Calu3 (cell line): ENCODE data around the gene DCUN1D2. TPM values are rescaled to one million over a fixed set of nuclear protein-coding genes. Genes with fewer than 3 reads are reported as not detected.

Experiments
- BruUV-seq: library from RNA; stranded (reverse); fragments of 400-500 nt; replicated peaks from 2 replicates; lab custom pipeline; 2021; lab: Mats Ljungman, UMichigan
- CTCF ChIA-PET: fragments of 300-600 bp; sonication (Branson Sonifier 250); formaldehyde crosslinking; loops from one replicate; lab custom pipeline; 2022; ENCODE audit warnings: antibody characterized with exemption; lab: Charles Lee
- DNase-seq: peaks from one replicate; pipeline ENCODE4 v3.0.0; 2022
- H3K27ac Mint-ChIP-seq: one replicate; pipeline ENCODE4 v1.8.0; 2022; ENCODE audit warnings: mixed read lengths; ENCODE audit not compliant: unreplicated experiment
- H3K27me3 Mint-ChIP-seq: one replicate; pipeline ENCODE4 v1.8.0; 2022; ENCODE audit warnings: mixed read lengths; ENCODE audit not compliant: unreplicated experiment
- H3K36me3 Mint-ChIP-seq: one replicate; pipeline ENCODE4 v1.8.0; 2022; ENCODE audit warnings: mild to moderate bottlenecking, moderate library complexity, mixed read lengths; ENCODE audit not compliant: insufficient read depth, unreplicated experiment
- H3K4me1 Mint-ChIP-seq: one replicate; pipeline ENCODE4 v1.8.0; 2022; ENCODE audit warnings: mild to moderate bottlenecking, low read depth, mixed read lengths; ENCODE audit not compliant: unreplicated experiment
- H3K4me3 Mint-ChIP-seq: one replicate; pipeline ENCODE4 v1.8.0; 2022; ENCODE audit warnings: mild to moderate bottlenecking, low read depth, moderate library complexity, mixed read lengths; ENCODE audit not compliant: unreplicated experiment
- H3K9me3 Mint-ChIP-seq: one replicate; pipeline ENCODE4 v1.8.0; 2022; ENCODE audit warnings: low read depth, mixed read lengths; ENCODE audit not compliant: unreplicated experiment
- CTCF ChIP-seq: fragments of 200-600 bp; IDR thresholded peaks from one replicate; pipeline ENCODE4 v1.8.0; 2022; ENCODE audit warnings: antibody characterized with exemption; ENCODE audit not compliant: unreplicated experiment
- intact Hi-C: fragments of 100-400 bp; cut with micrococcal nuclease; formaldehyde crosslinking; loops from one replicate; pipeline ENCODE4 v1.10.0; 2022; ENCODE audit not compliant: unreplicated experiment
- total RNA-seq: library from RNA; stranded (reverse); gene quantifications from 2 replicates; pipeline ENCODE4 v1.2.3, GENCODE V29; 2022

The DCUN1D2 gene
- total RNA-seq, 1 experiment from 2014 or later: 9.3 TPM

DNA sequence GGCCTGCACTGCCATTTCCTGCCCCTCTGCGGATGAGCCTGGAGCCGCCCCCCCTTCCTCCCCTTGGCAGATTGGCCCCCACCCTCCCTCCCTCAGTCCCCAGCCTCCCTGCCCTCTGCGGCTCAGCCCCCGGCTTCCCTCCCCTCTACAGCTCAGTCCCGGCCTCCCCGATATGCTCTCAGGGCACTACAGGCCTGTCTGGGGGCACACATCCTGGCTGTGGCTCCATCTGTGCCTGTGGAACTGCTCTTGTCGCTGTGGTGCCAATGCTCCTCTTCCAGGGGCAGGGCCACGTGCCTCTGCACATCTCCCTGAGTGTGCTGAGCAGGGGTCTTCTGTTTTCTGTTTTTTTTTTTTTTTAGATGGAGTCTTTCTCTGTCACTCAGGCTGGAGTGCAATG, 76.2 kb downstream of the DCUN1D2 start:
- Mint-ChIP-seq H3K4me1 (peaks cover 12% of the 10 kb centered on the region), H3K9me3 (no peaks in the 10 kb centered on the region), H3K36me3 (peaks cover 5% of the 10 kb centered on the region), H3K27me3 (peaks cover 13% of the 10 kb centered on the region), H3K27ac (no peak overlapping the region), H3K4me3 (no peak overlapping the region)
- no TSS peak for BruUV-seq
- DNase-seq: no peak
- no peak for TF ChIP-seq CTCF
- intact Hi-C loops: no loop called here
- CTCF ChIA-PET: no interaction called here

DNA sequence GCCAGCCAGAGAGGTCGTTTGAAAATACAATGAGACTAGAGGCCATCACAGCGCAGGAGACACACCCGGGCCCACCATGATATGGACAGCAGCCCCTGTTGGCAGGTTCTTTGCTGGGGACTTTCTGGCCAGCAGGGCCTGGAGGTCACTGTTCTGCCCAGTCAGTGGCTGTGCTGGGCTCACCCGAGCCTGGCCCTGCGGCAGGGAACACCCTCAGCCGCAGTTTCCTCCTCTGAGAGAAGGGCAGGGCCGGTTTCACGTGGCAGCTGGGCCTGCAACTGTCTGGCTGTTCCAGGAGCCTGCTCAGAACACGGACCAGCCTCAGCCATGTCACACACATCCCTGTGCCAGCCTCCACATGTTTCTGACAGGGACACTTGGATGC, 76.6 kb downstream of the DCUN1D2 start:
- no peak for DNase-seq
- Mint-ChIP-seq H3K36me3 (peaks cover 5% of the 10 kb centered on the region), H3K9me3 (no peaks in the 10 kb centered on the region), H3K4me1 (peaks cover 12% of the 10 kb centered on the region), H3K27ac (no peak overlapping the region), H3K27me3 (peaks cover 13% of the 10 kb centered on the region), H3K4me3 (no peak overlapping the region)
- no peak for TF ChIP-seq CTCF
- intact Hi-C loops: no loop called here
- CTCF ChIA-PET: no interaction called here
- no TSS peak for BruUV-seq

DNA sequence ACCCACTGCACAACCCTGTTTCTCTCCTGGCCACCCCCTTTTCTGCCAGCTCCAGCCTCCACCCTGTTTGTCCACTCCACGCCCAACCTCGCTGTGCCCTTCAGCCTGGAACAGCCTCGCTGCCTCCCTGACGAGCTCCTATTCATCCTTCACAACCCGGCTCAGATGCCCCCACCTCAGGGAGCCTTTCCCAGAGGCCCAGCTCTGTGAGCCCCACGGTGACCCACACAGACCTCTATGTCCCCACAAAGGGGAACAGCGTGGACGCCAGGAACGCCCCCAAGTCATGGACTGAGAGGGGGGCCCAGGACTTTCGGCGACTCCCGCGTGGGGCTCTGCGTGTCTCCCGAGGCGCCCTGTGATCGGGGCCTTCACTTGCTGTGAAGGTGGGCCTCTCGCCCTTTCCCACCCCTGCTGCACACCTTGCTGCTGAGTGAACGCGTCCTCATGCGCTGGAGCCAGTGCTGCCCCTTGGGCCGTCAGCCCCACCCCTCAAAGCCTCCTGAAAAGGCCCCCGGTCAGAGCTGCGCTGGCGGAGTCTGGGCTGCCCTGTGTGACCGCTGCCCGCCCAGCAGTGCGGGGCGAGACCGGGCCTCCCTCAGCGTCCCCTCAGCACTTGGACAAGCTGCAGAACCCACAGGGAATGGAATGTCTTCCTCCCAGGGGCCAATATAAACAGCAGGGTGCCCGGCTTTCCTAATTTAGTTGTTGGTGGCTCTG, 77.2 kb downstream of the DCUN1D2 start:
- intact Hi-C loops: no loop called here
- TF ChIP-seq CTCF: no peak
- no peaks in the 10 kb centered on the region for H3K9me3 Mint-ChIP-seq
- H3K36me3 Mint-ChIP-seq: peaks cover 5% of the 10 kb centered on the region
- CTCF ChIA-PET: no interaction called here
- H3K27me3 Mint-ChIP-seq: peaks cover 13% of the 10 kb centered on the region
- H3K4me1 Mint-ChIP-seq: peaks cover 12% of the 10 kb centered on the region
- H3K4me3 Mint-ChIP-seq: no peak overlapping the region
- no peak for DNase-seq
- BruUV-seq: no TSS peak
- H3K27ac Mint-ChIP-seq: no peak overlapping the region

DNA sequence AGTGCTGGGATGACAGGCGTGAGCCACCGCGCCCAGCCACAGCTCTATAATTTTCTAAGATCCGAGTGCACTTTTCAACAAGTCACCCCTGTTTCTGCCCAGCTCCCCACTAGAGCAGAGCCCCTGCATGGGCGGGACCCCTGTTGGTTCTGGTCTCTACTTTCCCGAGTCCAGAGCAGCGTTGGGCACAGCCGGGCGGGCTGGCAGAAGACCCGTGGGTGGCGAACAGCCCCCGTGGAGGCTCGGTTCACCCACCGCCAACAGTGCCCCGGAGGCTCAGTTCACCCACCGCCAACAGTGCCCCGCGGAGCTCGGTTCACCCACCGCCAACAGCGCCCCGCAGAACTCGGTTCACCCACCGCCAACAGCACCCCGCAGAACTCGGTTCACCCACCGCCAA, 78.1 kb downstream of the DCUN1D2 start:
- intact Hi-C loops: no loop called here
- Mint-ChIP-seq H3K27me3 (peaks cover 13% of the 10 kb centered on the region), H3K27ac (no peak overlapping the region), H3K4me3 (no peak overlapping the region), H3K9me3 (no peaks in the 10 kb centered on the region), H3K4me1 (peaks cover 12% of the 10 kb centered on the region), H3K36me3 (peaks cover 5% of the 10 kb centered on the region)
- TF ChIP-seq CTCF: no peak
- BruUV-seq: no TSS peak
- no peak for DNase-seq
- CTCF ChIA-PET: no interaction called here
